WTC11 (cell line): ENCODE measurements around the gene LLGL1. TPM values are rescaled to one million over a fixed set of nuclear protein-coding genes. Genes with fewer than 3 reads are reported as not detected.

Experiments used
- ATAC-seq: fragments of 200-7000 bp; cut with Tn5 transposase; 2 replicates; pipeline ENCODE4 v1.10.0; 2021; ENCODE audit warnings: mild to moderate bottlenecking, moderate library complexity
- CTCF ChIA-PET: fragments of 300-600 bp; sonication (Branson Sonifier 250); formaldehyde crosslinking; loops from one replicate; lab custom pipeline; 2021; ENCODE audit warnings: antibody characterized with exemption; lab: Charles Lee
- POLR2A ChIA-PET: fragments of 350-600 bp; sonication (Branson Sonifier 250); formaldehyde crosslinking; loops from one replicate; lab custom pipeline; 2021; ENCODE audit warnings: antibody characterized with exemption; lab: Charles Lee
- DNase-seq: peaks from one replicate; pipeline ENCODE4 v3.0.0; 2021; ENCODE audit warnings: low spot score
- H3K27ac Mint-ChIP-seq: 2 replicates; pipeline ENCODE4 v1.8.0; 2021; ENCODE audit warnings: mixed read lengths
- H3K27me3 Mint-ChIP-seq: 2 replicates; pipeline ENCODE4 v1.8.0; 2021; ENCODE audit warnings: low read depth, mild to moderate bottlenecking, moderate library complexity, mixed read lengths
- H3K36me3 Mint-ChIP-seq: 2 replicates; pipeline ENCODE4 v1.8.0; 2021; ENCODE audit warnings: mixed read lengths
- H3K4me1 Mint-ChIP-seq: 2 replicates; pipeline ENCODE4 v1.8.0; 2022; ENCODE audit warnings: mixed read lengths
- H3K4me3 Mint-ChIP-seq: 2 replicates; pipeline ENCODE4 v1.8.0; 2021; ENCODE audit warnings: mild to moderate bottlenecking, moderate library complexity, mixed read lengths
- H3K9me3 Mint-ChIP-seq: 2 replicates; pipeline ENCODE4 v1.8.0; 2021; ENCODE audit warnings: mixed read lengths
- ATF2 ChIP-seq: sonication (generic); formaldehyde crosslinking; IDR thresholded peaks from 2 replicates; pipeline ENCODE4 v1.8.1; 2022; ENCODE audit warnings: low read depth, missing genetic modification reagents, borderline replicate concordance
- CREM ChIP-seq: sonication (generic); formaldehyde crosslinking; IDR thresholded peaks from 2 replicates; pipeline ENCODE4 v1.8.1; 2022; ENCODE audit warnings: mild to moderate bottlenecking, missing genetic modification reagents, moderate library complexity
- EMX1 ChIP-seq: fragments of 250-450 bp; sonication (Bioruptor Pico); IDR thresholded peaks from 2 replicates; pipeline ENCODE4 v1.8.0; 2021; ENCODE audit warnings: mild to moderate bottlenecking
- FOXJ3 ChIP-seq: sonication (generic); formaldehyde crosslinking; IDR thresholded peaks from 2 replicates; pipeline ENCODE4 v1.9.0; 2021; ENCODE audit warnings: missing genetic modification reagents, mild to moderate bottlenecking, borderline replicate concordance
- MAX ChIP-seq: sonication (generic); formaldehyde crosslinking; IDR thresholded peaks from 2 replicates; pipeline ENCODE4 v1.8.0; 2022; ENCODE audit warnings: mild to moderate bottlenecking, missing genetic modification reagents
- NR2C2 ChIP-seq: sonication (generic); formaldehyde crosslinking; IDR thresholded peaks from 2 replicates; pipeline ENCODE4 v1.8.0; 2022; ENCODE audit warnings: mild to moderate bottlenecking, missing genetic modification reagents
- RELA ChIP-seq: sonication (generic); formaldehyde crosslinking; IDR thresholded peaks from 2 replicates; pipeline ENCODE4 v1.8.1; 2022; ENCODE audit warnings: missing genetic modification reagents, mild to moderate bottlenecking, borderline replicate concordance
- RORB ChIP-seq: fragments of 250-450 bp; sonication (Bioruptor Pico); IDR thresholded peaks from 2 replicates; pipeline ENCODE4 v1.9.0; 2021; ENCODE audit warnings: mild to moderate bottlenecking
- SOX15 ChIP-seq: fragments of 250-450 bp; sonication (Bioruptor Pico); IDR thresholded peaks from 2 replicates; pipeline ENCODE4 v1.9.0; 2021; ENCODE audit warnings: mild to moderate bottlenecking
- SP1 ChIP-seq: sonication (generic); formaldehyde crosslinking; conservative IDR thresholded peaks from 2 replicates; pipeline ENCODE4 v1.8.1; 2022; ENCODE audit warnings: missing genetic modification reagents
- USF1 ChIP-seq: sonication (generic); formaldehyde crosslinking; IDR thresholded peaks from 2 replicates; pipeline ENCODE4 v1.8.0; 2022; ENCODE audit warnings: mild to moderate bottlenecking, missing genetic modification reagents
- ZBTB21 ChIP-seq: sonication (generic); formaldehyde crosslinking; IDR thresholded peaks from 2 replicates; pipeline ENCODE4 v1.8.1; 2023; ENCODE audit warnings: mild to moderate bottlenecking, missing genetic modification reagents, borderline replicate concordance
- ZNF138 ChIP-seq: sonication (generic); formaldehyde crosslinking; conservative IDR thresholded peaks from 2 replicates; pipeline ENCODE4 v1.8.1; 2022; ENCODE audit warnings: mild to moderate bottlenecking, moderate library complexity, missing genetic modification reagents
- ZNF263 ChIP-seq: sonication (generic); formaldehyde crosslinking; IDR thresholded peaks from 2 replicates; pipeline ENCODE4 v1.8.1; 2022; ENCODE audit warnings: low read depth, mild to moderate bottlenecking, moderate library complexity, missing genetic modification reagents
- ZNF396 ChIP-seq: fragments of 250-450 bp; sonication (Bioruptor Pico); IDR thresholded peaks from 2 replicates; pipeline ENCODE4 v1.8.0; 2021; ENCODE audit warnings: mild to moderate bottlenecking, moderate library complexity, borderline replicate concordance
- ZNF423 ChIP-seq: fragments of 250-450 bp; sonication (Bioruptor Pico); IDR thresholded peaks from 2 replicates; pipeline ENCODE4 v2.1.2; 2022; ENCODE audit warnings: mild to moderate bottlenecking, moderate library complexity
- ZNF425 ChIP-seq: fragments of 250-450 bp; sonication (Bioruptor Pico); conservative IDR thresholded peaks from 2 replicates; pipeline ENCODE4 v1.9.0; 2021; ENCODE audit warnings: mild to moderate bottlenecking
- ZNF532 ChIP-seq: fragments of 250-450 bp; sonication (Bioruptor Pico); IDR thresholded peaks from 2 replicates; pipeline ENCODE4 v1.9.0; 2021; ENCODE audit warnings: mild to moderate bottlenecking, borderline replicate concordance
- total RNA-seq: library from RNA; stranded (reverse); gene quantifications from 3 replicates; pipeline ENCODE4 v1.2.3, GENCODE V29; 2021

The LLGL1 gene
- total RNA-seq, 1 experiment from 2014 or later: 87.8 TPM

GRCh38 chr17:18250708-18251107, 25.3 kb downstream of the LLGL1 start:
- no peak for TF ChIP-seq SP1 (CRISPR knock-in tag)
- no peak for TF ChIP-seq ZNF425 (CRISPR knock-in tag)
- TF ChIP-seq RORB (CRISPR knock-in tag): no peak
- Mint-ChIP-seq H3K4me3 (no peak overlapping the region), H3K9me3 (no peaks in the 10 kb centered on the region), H3K36me3 (peaks cover 57% of the 10 kb centered on the region), H3K27ac (0 out of 2 replicates have a peak overlapping the region, but pooled peaks have one; percentile 44), H3K4me1 (peaks cover 21% of the 10 kb centered on the region), H3K27me3 (no peaks in the 10 kb centered on the region)
- no peak for ATAC-seq
- DNase-seq: no peak
- CTCF ChIA-PET: interaction anchor here (0.6 to 0.9 kb wide), 2 partner anchors 33 to 70 kb away, joined by 3 read pairs; no protein-coding TSS in a partner anchor
- POLR2A ChIA-PET: no interaction called here

- ChIA-PET CTCF (interaction anchor here (0.9 kb wide), 1 partner anchor 70 kb away, joined by 3 read pairs; no protein-coding TSS in a partner anchor), POLR2A (no interaction called here)
- ATAC-seq (no peak), DNase-seq (no peak)
- Mint-ChIP-seq H3K36me3 (peaks cover 61% of the 10 kb centered on the region), H3K27me3 (no peaks in the 10 kb centered on the region), H3K4me3 (no peak overlapping the region), H3K9me3 (no peaks in the 10 kb centered on the region), H3K4me1 (peaks cover 17% of the 10 kb centered on the region), H3K27ac (no peak overlapping the region)
- no peak for TF ChIP-seq ZBTB21
- TF ChIP-seq ZNF423 (CRISPR knock-in tag): no peak
- no peak for TF ChIP-seq RELA (CRISPR knock-in tag)
- no peak for TF ChIP-seq ATF2
- no peak for TF ChIP-seq ZNF425 (CRISPR knock-in tag)
- no peak for TF ChIP-seq ZNF263 (CRISPR knock-in tag)
- TF ChIP-seq CREM: no peak
- no peak for TF ChIP-seq MAX (CRISPR knock-in tag)
- no peak for TF ChIP-seq NR2C2 (CRISPR knock-in tag)
- TF ChIP-seq ZNF138: no peak
- no peak for TF ChIP-seq ZNF396 (CRISPR knock-in tag)
- TF ChIP-seq SOX15 (CRISPR knock-in tag): no peak
- TF ChIP-seq FOXJ3 (CRISPR knock-in tag): no peak
- no peak for TF ChIP-seq ZNF532 (CRISPR knock-in tag)
- no peak for TF ChIP-seq USF1 (CRISPR knock-in tag)
- TF ChIP-seq EMX1 (CRISPR knock-in tag): no peak
Measured at GRCh38 chr17:18251204-18251603, 25.8 kb downstream of the LLGL1 start.
